GM12864 (cell line): ENCODE data around the gene PPP2R2B.
"Not testable (repeated sequence)": the region's sequence is repeated elsewhere in the genome, so short reads cannot be mapped to it uniquely, and the experiment has no call there.

Source experiments
- DNase-seq: peaks from one replicate; pipeline ENCODE4 v3.0.0-alpha.2; 2011; ENCODE audit warnings: low read depth
- H3K4me3 ChIP-seq: 2 replicates; pipeline ENCODE4 v1.5.1; 2011; ENCODE audit warnings: mild to moderate bottlenecking, low read depth, low read length, control low read depth
- TF ChIP-seq, protein P1 (sequence below): IDR thresholded peaks from 2 replicates; pipeline ENCODE4 v1.5.1; 2011; ENCODE audit warnings: low read depth, mild to moderate bottlenecking, moderate library complexity, low read length, control low read depth, inconsistent platforms; ENCODE audit errors: missing control alignments

The PPP2R2B gene

DNA sequence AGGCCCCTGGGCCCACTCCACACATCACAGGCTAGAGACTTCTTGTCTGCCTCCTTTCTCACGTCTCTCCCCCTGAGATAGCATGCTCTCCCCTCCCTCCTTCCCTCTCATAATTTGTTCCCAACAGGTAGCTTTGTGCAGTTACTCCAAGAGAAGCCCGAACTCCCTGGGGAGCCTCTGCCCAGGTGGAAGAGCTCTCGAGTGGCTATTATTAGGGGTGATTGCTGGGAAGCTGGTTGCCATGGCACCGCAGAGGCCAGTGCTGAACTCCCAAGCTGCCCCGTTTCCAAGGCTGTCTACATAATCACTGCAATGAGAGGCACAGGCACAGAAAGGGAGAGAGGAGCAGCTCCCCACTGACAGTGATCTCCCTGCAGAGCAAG lies 257.9 kb downstream of the PPP2R2B start:
- no peak for DNase-seq
- no peak overlapping the region for H3K4me3 ChIP-seq

DNA sequence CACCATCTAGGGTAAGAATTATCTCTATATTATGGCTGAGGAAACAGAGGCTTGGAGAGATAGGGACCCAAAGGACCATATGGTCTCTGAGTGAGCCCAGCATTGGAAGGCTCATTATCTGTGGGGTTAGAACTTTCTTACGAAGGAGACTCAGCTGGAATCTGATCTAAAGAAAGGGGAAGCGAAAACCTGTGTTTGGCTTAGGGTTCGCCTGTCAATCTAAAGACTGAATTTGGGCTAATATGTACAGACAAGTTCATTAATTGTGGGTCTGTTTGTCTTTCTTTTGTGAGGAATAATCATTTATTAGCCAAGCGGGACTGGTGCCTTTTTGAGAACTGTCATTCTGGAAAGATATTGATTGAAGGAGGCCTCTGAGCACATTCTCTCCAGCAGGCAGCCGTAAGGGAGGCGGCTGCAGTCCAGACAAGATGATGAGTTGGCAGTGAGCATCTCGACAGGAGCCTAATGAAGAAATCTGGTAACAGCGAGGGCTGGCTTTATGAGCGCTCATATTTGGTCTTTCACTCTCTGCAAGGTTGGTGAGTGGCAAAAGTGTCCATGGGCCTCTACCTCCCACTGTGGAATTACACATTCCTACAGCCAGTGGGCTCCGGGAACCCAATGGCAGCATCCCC lies 258.4 kb downstream of the PPP2R2B start:
- DNase-seq: no peak
- TF ChIP-seq, protein P1, sequence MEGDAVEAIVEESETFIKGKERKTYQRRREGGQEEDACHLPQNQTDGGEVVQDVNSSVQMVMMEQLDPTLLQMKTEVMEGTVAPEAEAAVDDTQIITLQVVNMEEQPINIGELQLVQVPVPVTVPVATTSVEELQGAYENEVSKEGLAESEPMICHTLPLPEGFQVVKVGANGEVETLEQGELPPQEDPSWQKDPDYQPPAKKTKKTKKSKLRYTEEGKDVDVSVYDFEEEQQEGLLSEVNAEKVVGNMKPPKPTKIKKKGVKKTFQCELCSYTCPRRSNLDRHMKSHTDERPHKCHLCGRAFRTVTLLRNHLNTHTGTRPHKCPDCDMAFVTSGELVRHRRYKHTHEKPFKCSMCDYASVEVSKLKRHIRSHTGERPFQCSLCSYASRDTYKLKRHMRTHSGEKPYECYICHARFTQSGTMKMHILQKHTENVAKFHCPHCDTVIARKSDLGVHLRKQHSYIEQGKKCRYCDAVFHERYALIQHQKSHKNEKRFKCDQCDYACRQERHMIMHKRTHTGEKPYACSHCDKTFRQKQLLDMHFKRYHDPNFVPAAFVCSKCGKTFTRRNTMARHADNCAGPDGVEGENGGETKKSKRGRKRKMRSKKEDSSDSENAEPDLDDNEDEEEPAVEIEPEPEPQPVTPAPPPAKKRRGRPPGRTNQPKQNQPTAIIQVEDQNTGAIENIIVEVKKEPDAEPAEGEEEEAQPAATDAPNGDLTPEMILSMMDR: no peak
- H3K4me3 ChIP-seq: no peak overlapping the region

More for the DNA sequence above, 257.9 kb downstream of the PPP2R2B start:
- TF ChIP-seq, protein P1: no peak

DNA sequence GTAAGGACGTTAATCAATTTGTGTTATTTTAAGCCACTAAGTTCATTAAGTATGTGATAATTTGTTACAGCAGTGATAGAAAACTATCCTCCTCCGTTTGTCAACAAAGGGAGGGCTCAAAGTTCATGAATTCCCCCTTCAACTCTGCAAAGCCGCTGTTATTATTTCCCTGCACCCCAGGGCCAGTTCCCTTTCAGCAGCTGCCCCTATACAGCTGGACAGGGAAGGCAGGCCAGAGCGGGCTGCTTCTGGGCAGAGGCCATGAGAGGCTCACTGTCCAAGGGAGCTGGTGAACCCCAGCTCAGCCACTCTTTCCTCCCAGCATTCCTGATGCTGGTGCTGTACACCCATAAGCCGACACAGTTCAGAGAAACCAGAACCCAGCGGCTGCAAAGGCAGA lies 260.1 kb downstream of the PPP2R2B start:
- H3K4me3 ChIP-seq: no peak overlapping the region
- no peak for DNase-seq
- TF ChIP-seq, protein P1: no peak

DNA sequence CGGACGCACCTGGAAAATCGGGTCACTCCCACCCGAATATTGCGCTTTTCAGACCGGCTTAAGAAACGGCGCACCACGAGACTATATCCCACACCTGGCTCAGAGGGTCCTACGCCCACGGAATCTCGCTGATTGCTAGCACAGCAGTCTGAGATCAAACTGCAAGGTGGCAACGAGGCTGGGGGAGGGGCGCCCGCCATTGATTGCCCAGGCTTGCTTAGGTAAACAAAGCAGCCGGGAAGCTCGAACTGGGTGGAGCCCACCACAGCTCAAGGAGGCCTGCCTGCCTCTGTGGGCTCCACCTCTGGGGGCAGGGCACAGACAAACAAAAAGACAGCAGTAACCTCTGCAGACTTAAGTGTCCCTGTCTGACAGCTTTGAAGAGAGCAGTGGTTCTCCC lies 268.8 kb downstream of the PPP2R2B start:
- not testable (repeated sequence) for H3K4me3 ChIP-seq, DNase-seq

DNA sequence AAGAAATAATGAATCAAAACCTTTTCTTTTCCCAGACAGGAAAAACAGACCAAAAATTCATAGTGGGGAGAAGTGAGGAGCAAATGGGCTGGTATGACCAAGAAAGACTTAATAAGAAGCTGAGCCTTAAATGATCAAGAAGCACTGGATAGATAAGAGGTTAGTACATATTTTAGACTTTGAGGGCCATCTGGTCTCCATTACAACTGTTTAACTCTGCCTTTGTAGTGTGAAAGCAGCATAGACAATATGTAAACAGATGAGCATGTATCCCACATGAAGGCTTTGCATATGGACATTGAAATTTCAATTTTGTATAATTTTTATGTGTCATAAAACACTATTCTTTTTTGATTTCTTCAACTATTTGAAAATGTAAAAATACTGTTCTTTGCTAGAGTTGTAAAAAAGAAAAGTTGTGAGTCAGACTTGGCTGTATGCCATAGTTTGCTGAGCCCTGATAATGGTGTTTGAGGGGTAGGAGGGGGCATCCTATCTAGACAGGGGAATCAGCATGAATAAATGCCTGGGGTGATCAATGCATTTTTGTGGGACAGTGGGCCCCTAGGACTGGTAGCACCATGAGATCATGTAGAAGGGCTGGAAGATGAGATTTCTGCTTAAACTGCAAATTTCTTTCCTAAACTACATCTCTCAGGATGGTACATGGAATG lies 270.8 kb downstream of the PPP2R2B start:
- TF ChIP-seq, protein P1: no peak
- DNase-seq: no peak
- H3K4me3 ChIP-seq: no peak overlapping the region

DNA sequence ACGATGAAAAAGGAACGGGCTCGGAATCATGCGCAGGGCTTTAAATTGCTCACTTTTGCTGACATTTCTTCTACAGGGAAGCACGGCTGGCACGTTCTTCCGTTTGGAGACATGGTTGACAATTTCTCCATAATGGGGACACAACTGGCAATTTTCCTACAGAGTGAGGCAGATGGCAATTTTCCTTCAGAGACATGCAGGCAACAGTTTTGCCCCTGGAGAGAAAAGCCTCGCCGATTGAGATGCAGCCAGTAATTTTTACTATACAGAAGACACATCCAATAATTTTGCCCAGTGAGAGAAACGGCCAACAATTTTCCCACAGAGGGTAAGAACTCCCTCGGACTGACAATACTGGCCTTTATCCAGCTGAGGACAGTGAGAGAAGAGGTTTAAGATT lies 271.7 kb downstream of the PPP2R2B start:
- TF ChIP-seq, protein P1: no peak
- no peak overlapping the region for H3K4me3 ChIP-seq
- DNase-seq: no peak

DNA sequence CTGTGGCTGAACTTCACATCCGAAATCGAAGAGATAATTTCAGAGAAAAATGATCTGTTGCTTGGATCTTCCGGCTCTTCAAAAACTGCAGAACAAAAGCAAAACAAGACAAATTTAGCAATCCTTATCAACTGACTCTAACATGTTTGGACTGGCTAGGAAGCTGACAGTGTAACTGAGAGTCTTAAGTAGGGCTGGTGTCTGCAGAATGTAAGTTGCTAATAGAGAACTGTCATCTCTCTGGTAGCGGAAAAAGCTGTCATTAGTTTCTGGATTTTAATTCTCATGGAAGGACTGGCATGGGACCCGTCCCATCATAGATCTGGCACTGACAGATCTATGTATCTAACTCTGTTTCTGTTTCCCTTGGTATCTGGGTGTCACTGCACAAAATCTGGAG lies 278.2 kb downstream of the PPP2R2B start:
- no peak overlapping the region for H3K4me3 ChIP-seq
- TF ChIP-seq, protein P1: no peak
- no peak for DNase-seq
